ENCODE measurements around the gene PTPRT.

GRCh38 chr20:42111349-42111748 is 1078.4 kb downstream of the PTPRT start:
- TF ChIP-seq, protein P1, sequence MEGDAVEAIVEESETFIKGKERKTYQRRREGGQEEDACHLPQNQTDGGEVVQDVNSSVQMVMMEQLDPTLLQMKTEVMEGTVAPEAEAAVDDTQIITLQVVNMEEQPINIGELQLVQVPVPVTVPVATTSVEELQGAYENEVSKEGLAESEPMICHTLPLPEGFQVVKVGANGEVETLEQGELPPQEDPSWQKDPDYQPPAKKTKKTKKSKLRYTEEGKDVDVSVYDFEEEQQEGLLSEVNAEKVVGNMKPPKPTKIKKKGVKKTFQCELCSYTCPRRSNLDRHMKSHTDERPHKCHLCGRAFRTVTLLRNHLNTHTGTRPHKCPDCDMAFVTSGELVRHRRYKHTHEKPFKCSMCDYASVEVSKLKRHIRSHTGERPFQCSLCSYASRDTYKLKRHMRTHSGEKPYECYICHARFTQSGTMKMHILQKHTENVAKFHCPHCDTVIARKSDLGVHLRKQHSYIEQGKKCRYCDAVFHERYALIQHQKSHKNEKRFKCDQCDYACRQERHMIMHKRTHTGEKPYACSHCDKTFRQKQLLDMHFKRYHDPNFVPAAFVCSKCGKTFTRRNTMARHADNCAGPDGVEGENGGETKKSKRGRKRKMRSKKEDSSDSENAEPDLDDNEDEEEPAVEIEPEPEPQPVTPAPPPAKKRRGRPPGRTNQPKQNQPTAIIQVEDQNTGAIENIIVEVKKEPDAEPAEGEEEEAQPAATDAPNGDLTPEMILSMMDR (IDR thresholded peaks at IDR 0.05), result no peak
- TF ChIP-seq POLR2A (IDR thresholded peaks at IDR 0.05), result no peak
